Stimulated activated CD8-positive, alpha-beta memory T cell treated with anti-CD3 and anti-CD28 coated beads, Interleukin-12 subunit alpha, Interleukin-12 subunit beta, amount 100 ng/mL, for 1 hour (primary cell): ENCODE data around the gene NCKIPSD.
"Not testable (repeated sequence)": the region's sequence is repeated elsewhere in the genome, so short reads cannot be mapped to it uniquely, and the experiment has no call there.

Experiments used
- DNase-seq: peaks from one replicate; pipeline ENCODE4 v3.0.0-alpha.2; 2020; ENCODE audit warnings: low read depth

Gene NCKIPSD

DNA sequence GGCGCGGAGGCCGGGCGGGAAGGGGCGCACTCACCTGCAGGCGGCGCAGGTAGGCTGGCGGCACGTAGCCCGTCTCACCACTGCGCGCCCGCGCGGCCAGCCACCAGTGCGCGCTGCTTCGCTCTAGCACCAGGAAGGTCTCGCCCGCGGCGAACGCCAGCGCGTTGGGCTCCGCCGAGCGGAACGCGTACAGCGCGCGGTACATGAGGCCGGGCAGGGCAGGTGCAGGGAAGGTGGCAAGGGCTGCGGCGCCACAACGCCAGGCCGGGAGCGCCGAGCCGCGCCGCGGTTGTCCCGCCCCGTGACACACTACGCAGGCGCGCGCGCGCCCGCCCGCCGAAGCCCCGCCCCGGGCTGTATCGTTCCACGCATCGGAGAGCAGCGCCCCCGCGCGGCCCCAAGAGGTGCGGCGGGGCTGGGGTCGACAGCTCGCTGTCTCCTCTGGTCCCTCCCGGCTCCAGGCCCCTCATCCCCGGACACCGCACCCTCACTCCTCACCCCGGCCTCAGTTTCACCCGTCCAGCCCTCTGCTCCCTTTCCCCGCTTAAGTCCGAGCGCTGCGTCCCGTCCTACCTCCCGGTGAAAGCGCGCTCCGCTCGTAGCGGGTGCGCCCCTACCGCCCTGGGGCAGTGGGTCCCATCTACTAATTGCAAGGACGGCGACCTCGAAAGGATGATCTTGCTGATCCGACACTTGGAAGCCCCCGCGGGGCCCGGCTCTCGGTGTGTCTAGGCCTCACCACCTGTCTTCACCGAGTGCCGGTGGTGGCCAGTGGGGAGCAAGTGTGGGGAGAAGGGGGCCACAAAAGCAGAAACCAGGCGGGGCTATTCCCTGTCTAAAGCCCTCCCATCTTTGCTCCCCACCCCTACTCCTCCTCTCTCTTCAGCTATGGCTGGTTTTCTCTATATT lies at the start of gene NCKIPSD:
TSS of gene NCKIPSD (minus strand) at position 313 of the 909 bp plus-strand sequence. CDS start at position 205, 108 bp downstream.
- peak; percentile 86 for DNase-seq

DNA sequence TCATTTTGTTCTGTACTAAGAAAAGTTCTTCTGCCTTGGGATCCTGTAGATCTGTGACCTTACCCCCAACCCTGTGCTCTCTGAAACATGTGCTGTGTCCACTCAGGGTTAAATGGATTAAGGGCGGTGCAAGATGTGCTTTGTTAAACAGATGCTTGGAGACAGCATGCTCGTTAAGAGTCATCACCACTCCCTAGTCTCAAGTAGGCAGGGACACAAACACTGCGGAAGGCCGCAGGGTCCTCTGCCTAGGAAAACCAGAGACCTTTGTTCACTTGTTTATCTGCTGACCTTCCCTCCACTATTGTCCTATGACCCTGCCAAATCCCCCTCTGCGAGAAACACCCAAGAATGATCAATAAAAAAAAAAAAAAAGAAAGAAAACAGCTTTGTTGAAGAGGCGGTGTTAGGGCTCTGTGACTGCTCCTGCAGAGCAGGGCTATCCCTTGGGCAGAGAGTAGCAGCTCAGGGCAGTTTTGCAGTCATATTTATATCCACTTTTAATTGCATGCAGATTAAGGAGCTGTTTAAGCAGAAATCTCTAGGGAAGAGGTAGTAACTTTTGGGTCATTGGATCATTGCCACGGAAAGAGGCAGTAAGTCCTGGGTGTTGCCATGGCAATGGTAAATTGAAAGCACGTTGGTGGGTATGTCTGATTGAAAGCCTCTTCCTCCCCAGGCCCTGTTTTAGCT lies 49.5 kb upstream of the NCKIPSD start:
- not testable (repeated sequence) for DNase-seq

DNA sequence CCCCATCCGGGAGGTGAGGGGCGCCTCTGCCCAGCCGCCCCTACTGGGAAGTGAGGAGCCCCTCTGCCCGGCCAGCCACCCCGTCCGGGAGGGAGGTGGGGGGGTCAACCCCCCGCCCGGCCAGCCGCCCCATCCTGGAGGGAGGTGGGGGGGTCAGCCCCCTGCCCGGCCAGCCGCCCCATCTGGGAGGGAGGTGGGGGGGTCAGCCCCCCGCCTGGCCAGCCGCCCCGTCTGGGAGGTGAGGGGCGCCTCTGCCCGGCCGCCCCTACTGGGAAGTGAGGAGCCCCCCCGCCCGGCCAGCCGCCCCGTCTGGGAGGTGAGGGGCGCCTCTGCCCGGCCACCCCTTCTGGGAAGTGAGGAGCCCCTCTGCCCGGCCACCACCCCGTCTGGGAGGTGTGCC lies 48.8 kb upstream of the NCKIPSD start:
- not testable (repeated sequence) for DNase-seq

DNA sequence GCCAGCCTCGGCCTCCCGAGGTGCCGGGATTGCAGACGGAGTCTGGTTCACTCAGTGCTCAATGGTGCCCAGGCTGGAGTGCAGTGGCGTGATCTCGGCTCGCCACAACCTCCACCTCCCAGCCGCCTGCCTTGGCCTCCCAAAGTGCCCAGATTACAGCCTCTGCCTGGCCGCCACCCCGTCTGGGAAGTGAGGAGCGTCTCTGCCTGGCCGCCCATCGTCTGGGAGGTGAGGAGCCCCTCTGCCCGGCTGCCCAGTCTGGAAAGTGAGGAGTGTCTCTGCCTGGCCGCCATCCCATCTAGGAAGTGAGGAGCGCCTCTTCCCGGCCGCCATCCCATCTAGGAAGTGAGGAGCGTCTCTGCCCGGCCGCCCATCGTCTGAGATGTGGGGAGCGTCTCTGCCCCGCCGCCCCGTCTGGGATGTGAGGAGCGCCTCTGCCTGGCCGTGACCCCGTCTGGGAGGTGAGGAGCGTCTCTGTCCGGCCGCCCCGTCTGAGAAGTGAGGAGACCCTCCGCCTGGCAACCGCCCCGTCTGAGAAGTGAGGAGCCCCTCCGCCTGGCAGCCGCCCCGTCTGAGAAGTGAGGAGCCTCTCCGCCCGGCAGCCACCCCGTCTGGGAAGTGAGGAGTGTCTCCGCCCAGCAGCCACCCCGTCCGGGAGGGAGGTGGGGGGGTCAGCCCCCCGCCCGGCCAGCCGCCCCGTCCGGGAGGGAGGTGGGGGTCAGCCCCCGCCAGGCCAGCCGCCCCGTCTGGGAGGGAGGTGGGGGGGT lies 48.2 kb upstream of the NCKIPSD start:
- not testable (repeated sequence) for DNase-seq

DNA sequence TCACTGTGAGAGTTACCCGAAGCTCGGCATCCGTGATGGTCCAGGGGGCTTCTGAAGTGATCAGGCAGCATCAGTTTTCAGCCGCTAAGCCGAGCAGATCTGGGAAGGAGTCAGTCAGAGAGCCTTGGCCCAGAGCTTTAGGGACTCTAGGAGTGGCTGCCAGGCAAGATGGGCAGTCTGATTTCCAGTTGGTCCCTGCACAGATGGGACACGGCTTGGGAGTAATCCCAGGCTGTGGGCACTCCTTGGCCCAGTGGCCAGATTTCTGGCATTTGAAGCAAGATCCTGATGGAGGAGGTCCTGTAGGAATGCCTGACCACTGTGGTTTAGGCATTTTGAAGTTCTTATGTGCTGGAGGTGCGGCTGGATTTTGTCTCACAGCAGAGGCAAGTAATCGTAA lies 41.8 kb upstream of the NCKIPSD start:
- no peak for DNase-seq

DNA sequence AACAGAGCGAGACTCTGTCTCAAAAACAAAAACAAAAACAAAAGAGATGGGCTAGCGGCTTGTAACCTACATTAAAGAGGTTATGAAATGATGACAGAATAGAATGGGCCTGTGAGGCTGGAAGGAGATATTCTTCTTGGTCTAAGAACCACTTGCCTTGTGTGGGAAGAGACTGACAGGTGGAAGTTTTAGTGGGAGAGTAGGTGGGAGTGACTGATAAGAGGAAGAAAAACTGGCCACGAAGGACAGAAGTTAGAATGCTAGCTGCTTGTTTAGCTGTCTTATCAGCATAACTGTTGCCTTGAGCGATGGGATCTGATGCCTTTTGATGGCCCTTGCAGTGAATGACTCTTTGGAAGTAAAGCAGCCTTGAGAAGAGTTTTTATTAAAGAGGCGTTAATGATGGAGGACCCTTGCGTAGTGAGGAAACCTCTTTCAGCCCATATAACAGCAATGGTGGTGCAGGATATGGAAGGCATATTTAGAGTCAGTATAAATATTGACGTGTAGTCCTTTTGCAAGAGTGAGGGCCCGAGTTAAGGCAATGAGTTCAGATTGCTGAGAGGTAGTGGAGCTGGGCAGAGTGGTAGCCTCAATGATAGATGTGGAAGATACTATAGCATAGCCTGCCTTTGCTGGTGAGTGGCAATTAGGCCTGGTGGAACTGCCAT lies 39.6 kb upstream of the NCKIPSD start:
- not testable (repeated sequence) for DNase-seq

DNA sequence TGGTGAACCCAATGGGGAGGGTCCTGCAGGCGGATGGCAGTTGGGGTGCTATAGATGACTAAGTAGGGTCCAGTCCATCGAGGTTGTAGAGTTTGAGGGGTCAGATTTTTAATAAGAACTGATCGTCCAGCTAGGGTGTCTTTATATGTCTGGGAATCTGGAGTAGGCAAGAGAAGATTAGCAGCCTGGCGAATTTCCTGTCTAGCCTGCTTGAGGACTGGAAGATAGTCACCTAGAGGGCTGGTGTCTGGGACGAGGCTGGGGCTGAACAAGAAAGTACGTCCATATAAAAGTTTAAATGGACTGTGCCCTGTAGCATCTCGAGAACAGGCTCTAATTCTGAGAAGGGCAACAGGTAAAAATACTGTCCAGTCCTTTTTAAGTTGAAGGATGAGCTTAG lies 38.0 kb upstream of the NCKIPSD start:
- DNase-seq, result no peak

DNA sequence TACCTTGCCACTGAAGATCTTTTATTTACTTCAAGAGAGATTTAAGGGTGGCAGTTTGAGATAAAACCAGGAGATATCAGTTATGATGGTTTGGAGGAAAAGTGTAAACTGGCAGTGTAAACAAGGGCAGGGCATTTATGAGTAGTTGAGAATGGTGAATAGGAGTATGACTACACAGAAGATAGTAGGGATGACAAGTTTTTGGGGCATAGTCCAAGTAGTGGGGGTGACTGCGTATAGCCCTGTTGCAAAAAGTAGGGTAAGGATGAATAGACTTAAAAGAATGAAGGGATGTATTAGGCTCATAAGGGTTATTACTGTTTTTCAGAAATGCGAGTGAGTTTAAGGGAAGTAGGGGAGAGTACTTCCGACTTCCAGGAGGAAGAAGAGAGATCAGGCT lies 37.6 kb upstream of the NCKIPSD start:
- not testable (repeated sequence) for DNase-seq

DNA sequence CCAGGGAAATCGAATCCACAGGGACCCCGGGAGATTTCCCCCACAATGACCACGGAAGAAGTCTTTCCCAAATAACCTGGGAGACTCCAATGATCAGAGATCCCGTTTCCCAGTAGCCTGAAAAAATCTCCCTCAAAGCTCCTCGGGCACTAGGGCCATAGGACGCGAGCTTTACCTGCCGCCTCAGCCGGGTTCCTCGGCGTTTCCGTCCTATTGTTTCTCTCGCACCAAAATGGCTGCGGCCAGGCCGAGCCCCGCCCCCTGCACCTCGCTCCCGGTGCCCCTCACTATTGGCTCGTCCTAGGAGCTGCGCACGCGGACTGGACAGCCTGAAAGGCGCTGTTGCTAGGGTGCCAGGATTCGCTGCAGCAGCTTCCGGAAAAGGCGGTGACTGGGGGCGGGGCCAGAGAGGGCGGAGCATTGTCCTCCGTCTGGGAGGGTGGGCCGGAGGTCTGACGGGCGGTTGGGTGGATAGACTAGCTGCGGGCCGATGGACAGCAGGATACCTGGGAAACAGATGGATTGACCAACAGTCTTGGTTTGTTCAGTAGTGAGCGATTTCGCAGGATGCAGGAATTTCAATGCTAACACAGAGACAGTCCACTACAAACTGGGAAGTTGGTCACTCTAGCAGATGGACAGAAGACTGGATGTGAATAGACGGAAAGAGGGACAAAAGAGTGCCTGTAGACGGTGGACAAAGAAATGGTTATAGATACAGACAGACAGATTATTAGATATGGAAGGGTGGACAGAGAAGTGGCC lies 31.4 kb upstream of the NCKIPSD start, which contains the start of gene IP6K2:
TSS of gene IP6K2 (minus strand) at position 240 of the 765 bp plus-strand sequence. CDS start 21,930 bp downstream, outside the sequence.
- DNase-seq, result peak; percentile 99

DNA sequence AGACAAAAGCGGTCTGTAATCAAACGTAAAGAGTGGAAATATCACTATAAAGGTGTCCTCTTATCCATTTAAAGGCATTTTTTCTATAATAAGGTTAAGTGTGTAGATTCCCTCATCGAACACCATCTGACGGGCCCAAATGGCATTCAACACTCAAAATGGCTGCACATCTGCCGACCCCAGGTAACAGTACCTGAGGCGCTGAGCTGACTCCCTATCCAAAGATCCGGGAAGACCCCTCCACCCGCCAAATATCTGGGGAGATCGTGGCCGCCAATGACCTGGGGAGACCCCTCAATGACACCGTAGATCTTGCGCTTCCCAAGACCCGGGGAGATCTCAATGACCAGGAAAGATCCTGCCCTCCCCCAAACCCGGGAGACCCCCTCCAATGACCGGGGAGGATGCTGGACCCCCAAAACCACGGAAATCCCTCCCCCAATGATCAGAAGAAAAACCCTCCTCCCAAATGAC lies 30.8 kb upstream of the NCKIPSD start:
- DNase-seq, result no peak

DNA sequence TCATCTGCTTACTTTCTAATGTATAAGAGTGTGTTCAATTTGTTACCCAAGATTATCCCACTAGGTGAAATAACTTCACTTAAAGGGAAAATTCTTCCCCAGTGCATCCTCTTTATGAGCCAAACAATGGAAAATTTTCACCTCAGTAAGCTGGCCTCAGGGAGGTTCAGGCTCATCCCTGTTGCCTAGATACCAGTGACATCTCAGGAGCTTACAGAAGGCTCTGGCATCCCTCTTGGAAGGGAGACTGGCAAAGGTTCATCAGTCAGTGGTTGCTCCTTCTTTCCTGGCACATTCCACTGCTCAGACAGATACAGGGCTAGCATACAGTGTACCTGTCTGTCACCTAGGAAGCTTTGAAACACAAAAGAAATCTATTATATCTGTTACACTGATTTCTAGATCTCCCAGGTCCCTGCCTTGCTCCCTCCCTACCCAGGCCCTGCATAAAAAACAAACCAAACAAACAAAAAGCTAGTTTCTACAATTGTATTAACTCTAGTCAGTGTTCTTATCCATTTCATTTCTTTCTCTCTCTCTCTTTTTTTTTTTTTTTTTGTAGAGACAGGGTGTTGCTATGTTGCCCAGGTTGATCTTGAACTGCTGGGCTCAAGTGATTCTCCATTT lies 29.6 kb upstream of the NCKIPSD start:
- no peak for DNase-seq

DNA sequence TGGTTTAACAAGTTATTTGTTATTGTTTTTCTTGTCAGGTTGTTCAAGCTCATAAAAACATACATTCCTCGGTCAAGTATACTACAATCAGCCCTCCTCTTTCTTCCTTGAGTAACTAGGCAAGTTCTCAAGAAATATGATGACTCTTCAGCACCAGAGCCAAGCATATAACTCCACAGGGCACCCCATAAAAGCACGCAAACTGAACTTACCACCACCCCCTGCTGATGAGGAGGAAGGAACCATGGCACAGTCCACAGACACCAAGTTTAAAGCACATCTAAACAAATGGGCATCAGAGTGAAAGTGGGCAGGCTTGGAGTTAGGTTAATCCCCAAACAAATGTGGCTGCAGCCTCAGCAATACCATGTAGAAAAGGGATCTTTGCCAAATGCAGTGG lies 26.0 kb upstream of the NCKIPSD start:
- DNase-seq, result no peak

DNA sequence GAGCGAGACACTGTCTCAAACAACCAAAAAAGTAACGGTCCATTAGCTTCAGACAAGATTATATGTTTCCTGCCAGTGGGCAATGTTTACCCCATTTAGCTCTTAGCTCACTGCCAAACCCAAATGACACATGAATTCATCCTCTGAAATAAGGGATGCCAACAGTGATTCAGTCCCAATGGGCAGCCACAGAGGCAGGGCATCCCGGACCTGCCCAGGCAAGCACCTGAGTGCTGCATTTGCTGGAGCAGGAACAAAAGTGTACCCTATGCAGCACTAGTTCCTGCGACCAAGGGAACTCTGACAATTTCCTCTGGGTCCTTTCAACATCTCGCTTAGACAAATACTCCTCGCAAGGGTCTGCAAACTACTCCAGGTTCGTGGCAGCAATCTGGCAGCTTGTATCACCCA lies 23.3 kb upstream of the NCKIPSD start:
- DNase-seq, result no peak

DNA sequence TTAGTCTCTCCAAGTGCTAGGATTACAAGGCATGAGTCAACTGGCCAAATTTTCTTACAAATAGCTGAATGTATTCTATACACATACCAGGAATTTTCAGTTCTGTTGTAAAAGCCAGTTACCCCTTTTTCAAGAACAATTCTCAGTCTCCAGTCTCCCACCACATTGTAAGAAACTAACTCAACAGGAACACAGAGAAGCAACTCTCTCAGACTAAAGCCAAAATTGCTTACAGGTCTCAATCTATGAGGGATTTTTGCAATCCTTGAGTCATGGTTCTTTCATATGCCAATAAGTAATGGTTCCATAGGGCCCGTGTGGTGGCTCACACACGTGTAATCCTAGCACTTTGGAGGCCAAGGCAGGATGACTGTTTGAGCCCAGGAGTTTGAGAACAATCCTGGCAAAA lies 22.8 kb upstream of the NCKIPSD start:
- no peak for DNase-seq

DNA sequence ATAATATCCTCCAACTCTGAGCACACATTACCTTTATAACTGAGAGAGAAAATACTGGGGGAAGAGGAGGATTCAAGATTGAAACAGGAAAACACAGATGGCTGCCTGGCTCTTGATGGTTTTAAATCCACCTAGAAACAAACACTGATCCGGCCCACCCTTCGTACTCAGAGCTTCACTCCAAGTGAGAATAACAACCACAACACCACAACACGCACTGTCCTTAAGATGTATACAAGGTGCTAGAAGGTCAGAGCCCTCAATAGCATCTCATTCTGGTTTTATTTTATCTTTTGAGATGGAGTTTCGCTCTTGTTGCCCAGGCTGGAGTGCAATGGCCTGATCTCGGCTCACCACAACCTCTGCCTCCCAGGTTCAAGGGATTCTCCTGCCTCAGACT lies 21.4 kb upstream of the NCKIPSD start:
- no peak for DNase-seq

DNA sequence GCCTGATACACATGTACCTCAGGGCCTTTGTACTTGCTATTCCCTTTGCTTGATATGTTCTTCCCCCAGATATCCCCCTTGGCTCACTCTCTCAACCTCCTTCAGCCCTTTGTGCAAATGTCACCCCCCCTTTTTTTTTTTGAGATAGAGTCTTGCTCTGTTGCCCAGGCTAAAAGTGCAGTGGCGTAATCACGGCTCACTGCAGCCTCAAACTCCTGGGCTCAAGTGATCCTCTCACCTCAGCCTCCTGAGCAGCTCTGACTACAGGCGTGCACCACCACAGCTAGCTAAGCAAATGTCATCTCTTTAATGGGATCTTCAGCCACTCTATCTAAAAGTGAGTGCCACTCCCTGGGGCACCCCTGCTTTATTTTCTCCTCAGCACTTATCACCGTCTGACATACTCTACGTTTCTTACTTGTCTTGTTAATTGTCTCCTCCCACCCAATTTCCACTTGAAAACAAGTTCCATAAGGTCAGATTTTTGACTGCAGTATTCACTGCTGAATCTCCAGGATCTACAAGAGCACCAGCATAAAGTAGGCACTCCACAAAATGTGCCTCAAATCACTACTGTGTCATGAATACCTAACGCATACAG lies 16.7 kb upstream of the NCKIPSD start:
- no peak for DNase-seq

DNA sequence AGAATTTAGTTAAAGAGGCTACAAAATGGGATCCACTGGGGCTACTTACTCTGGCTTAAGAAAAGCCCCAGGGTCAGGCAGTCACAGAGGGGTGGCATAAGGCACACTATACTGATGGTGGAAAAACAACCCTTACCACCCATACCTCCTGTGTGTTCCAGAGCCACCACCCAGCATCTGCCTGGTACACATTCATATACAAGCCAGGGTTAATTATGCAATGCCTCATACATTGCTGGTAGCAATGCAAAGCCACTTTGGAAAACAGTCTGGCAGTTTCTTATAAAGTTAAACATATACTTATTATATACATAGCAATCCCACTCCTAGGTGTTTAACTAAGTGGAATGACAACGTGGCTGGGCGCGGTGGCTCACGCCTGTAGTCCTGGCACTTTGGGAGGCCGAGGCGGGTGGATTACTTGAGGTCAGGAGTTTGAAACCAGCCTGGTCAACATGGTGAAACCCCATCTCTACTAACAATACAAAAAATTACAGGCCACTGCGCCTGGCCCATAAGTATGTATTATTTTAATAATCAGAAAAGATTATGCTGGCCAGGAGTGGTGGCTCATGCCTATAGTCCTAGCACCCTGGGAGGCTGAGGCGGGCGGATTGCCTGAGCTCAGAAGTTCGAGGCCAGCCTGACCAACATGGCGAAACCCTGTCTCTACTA lies 15.2 kb upstream of the NCKIPSD start:
- DNase-seq, result no peak

DNA sequence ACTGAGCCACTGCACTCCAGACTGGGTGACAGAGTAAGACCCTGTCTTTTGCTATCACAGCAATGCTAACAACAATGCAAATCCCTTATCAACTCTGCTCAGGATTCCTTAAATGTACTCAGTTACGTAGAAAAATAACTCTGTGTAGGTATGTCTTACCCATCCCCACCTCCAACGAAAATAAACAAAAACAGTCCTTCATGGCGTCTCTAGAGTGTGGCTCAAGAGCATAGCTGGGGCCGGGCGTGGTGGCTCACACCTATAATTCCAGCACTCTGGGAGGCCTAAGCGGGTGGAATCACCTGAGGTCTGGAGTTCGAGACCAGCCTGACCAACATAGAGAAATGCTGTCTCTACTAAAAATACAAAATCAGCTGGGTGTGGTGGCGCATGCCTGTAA lies 13.2 kb upstream of the NCKIPSD start:
- no peak for DNase-seq

DNA sequence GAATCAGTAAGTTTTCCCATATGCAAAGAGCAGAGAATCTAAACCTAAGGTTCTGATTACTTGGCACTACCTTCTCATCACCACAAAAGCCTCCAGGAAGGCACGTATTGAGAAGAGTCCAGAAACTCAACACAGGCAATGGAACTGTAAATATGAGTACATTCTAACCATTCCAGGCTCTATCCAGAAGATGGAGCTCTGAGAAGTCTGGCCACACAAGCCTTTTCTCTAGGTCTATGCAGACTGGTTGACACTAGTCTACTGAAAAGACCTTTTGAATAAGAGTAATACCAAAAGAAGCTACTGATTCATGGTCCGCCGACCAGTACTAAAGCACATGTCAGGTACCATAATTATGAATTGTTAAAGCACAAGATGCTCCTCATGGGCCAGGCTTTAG lies 12.2 kb upstream of the NCKIPSD start:
- no peak for DNase-seq
